ENCODE measurements around the gene BANK1. TPM values are rescaled to one million over a fixed set of nuclear protein-coding genes. Genes with fewer than 3 reads are reported as not detected.

Gene BANK1
- total RNA-seq, 4 donors from 2014 or later = 0.20 to 22.4 (median 9.4) TPM

DNA sequence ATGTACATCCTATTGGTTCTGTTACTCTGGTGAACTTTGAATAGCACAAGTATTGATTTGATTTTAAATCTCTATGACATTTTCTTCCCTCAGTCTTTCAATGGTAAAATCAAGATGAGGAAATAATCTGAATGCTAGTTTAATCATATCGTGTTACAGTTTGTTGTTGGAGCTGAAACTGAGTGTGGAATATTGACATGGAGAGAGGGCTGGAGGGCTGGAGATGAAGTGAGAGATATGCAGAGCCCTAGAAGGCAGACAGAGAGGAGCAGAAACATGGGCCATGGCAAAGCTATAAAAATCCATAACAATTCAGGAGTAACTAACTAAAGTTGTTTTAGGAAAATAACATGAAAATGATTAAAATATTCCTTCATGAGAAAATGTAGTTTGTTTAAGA is 141.1 kb downstream of the BANK1 start:
- Histone ChIP-seq H3K4me3 (no peak overlapping the region), H3K27me3 (no peaks in the 10 kb centered on the region), H3K36me3 (no peaks in the 10 kb centered on the region), H3K27ac (no peak overlapping the region), H3K9me3 (no peaks in the 10 kb centered on the region), H3K4me1 (no peaks in the 10 kb centered on the region)
- WGBS, 2 donors (ENCODE audit: low coverage in 1 of 2) = 94 to 100% methylated on average over 1 of the region's 1 CpG
- no peak for DNase-seq
- TF ChIP-seq, protein P1, sequence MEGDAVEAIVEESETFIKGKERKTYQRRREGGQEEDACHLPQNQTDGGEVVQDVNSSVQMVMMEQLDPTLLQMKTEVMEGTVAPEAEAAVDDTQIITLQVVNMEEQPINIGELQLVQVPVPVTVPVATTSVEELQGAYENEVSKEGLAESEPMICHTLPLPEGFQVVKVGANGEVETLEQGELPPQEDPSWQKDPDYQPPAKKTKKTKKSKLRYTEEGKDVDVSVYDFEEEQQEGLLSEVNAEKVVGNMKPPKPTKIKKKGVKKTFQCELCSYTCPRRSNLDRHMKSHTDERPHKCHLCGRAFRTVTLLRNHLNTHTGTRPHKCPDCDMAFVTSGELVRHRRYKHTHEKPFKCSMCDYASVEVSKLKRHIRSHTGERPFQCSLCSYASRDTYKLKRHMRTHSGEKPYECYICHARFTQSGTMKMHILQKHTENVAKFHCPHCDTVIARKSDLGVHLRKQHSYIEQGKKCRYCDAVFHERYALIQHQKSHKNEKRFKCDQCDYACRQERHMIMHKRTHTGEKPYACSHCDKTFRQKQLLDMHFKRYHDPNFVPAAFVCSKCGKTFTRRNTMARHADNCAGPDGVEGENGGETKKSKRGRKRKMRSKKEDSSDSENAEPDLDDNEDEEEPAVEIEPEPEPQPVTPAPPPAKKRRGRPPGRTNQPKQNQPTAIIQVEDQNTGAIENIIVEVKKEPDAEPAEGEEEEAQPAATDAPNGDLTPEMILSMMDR (IDR thresholded peaks at IDR 0.05) = no peak
- no peak for TF ChIP-seq EP300 (IDR thresholded peaks at IDR 0.05; ENCODE audit: low read depth)
- TF ChIP-seq POLR2AphosphoS5 (IDR thresholded peaks at IDR 0.05) = no peak
- TF ChIP-seq POLR2A (IDR thresholded peaks at IDR 0.05) = no peak
- intact Hi-C loops (cut with DNase I; ENCODE audit: low total_unique reads) (no loop called here), in situ Hi-C loops (cut with MboI; ENCODE audit: low pct_ligation_motif_present in 1 of 4, low pct_unique_long_range_greater_than_20kb in 1 of 4, low sequenced_read_pairs in 3 of 4) (no loop called here)

DNA sequence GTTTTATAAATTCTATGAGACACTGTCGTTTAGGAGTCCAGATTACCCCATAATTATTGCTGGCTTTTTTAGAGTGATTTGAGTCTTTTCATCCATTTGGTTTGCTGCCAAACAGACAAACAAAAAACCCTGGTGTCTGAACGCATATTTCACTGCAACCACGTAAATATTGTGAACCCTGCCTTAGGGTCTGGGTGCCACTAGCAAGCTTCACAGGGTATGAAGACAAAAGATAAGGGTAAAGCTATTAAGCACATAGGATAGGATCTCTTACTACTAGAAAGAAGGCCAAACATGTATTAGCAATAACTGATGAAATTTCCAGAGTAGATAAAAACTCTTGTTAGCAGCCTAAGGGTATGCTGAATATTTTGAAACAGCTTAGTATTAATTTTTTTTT is 143.3 kb downstream of the BANK1 start:
- Histone ChIP-seq H3K27me3 (no peaks in the 10 kb centered on the region), H3K9me3 (no peaks in the 10 kb centered on the region), H3K36me3 (no peaks in the 10 kb centered on the region), H3K4me1 (no peaks in the 10 kb centered on the region), H3K4me3 (no peak overlapping the region), H3K27ac (no peak overlapping the region)
- TF ChIP-seq POLR2A (IDR thresholded peaks at IDR 0.05) = no peak
- no peak for TF ChIP-seq POLR2AphosphoS5 (IDR thresholded peaks at IDR 0.05)
- TF ChIP-seq, protein P1 (IDR thresholded peaks at IDR 0.05) = no peak
- no peak for TF ChIP-seq EP300 (IDR thresholded peaks at IDR 0.05; ENCODE audit: low read depth)
- in situ Hi-C loops (cut with MboI; ENCODE audit: low pct_ligation_motif_present in 1 of 4, low pct_unique_long_range_greater_than_20kb in 1 of 4, low sequenced_read_pairs in 3 of 4) (no loop called here), intact Hi-C loops (cut with DNase I; ENCODE audit: low total_unique reads) (no loop called here)
- DNase-seq = no peak
- 65 to 66% methylated on average over 3 of the region's 3 CpGs for WGBS, 2 donors (ENCODE audit: low coverage in 1 of 2)

DNA sequence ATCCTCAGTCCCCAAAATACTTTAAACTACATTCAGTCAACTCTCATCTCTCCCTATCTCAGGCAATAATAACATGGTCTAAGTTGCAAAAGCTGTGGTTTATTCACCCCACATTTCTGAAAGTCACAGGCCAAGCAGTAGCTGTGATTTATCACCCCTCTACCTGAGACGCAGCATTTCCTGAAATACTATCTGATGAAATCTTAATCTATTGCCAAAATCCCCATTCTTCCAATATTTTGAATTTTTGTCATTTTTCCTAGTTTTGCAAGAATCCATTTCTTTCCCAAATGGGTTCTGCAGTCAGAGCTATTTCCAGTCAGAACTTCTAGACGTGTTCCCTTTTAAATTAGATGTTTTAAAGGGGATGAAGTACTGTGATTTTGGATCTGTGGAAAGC is 148.3 kb downstream of the BANK1 start:
- in situ Hi-C loops (cut with MboI; ENCODE audit: low pct_ligation_motif_present in 1 of 4, low pct_unique_long_range_greater_than_20kb in 1 of 4, low sequenced_read_pairs in 3 of 4) (no loop called here), intact Hi-C loops (cut with DNase I; ENCODE audit: low total_unique reads) (no loop called here)
- no peak for TF ChIP-seq POLR2AphosphoS5 (IDR thresholded peaks at IDR 0.05)
- no peak for TF ChIP-seq EP300 (IDR thresholded peaks at IDR 0.05; ENCODE audit: low read depth)
- TF ChIP-seq, protein P1 (IDR thresholded peaks at IDR 0.05) = no peak
- Histone ChIP-seq H3K27me3 (no peaks in the 10 kb centered on the region), H3K4me3 (no peak overlapping the region), H3K9me3 (no peaks in the 10 kb centered on the region), H3K36me3 (no peaks in the 10 kb centered on the region), H3K27ac (no peak overlapping the region), H3K4me1 (no peaks in the 10 kb centered on the region)
- no peak for DNase-seq
- 80 to 89% methylated on average over 2 of the region's 2 CpGs for WGBS, 2 donors (ENCODE audit: low coverage in 1 of 2)

DNA sequence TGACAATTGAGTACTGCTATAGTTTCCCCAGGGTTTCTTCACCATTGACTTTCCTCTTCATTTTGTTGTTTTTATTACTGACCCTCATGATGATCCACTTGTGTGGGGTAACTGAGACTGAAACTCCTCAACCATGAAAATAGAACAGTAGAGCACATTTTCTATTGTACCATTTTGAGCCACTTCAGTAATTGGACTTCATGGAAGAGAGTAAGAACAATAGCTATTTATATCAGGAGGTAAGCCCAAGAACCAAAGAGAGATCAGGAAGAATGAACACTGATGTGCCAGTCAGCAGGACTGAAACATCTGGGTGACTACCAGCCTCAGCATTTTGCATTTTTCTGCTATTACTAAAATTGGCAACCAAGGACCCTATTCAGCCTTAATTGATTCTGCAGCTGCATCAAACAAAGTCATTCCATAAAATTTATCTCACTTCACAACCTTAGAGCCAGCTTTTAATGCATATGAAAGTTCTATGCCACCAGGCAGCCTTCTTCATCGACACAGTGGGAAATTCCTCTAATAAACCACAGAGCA is 151.4 kb downstream of the BANK1 start:
- H3K9me3 ChIP-seq = no peaks in the 10 kb centered on the region
- H3K36me3 ChIP-seq = no peaks in the 10 kb centered on the region
- TF ChIP-seq POLR2A (IDR thresholded peaks at IDR 0.05) = no peak
- intact Hi-C loops (cut with DNase I; ENCODE audit: low total_unique reads) (no loop called here), in situ Hi-C loops (cut with MboI; ENCODE audit: low pct_ligation_motif_present in 1 of 4, low pct_unique_long_range_greater_than_20kb in 1 of 4, low sequenced_read_pairs in 3 of 4) (no loop called here)
- DNase-seq = no peak
- no peak overlapping the region for H3K27ac ChIP-seq
- no peak overlapping the region for H3K4me3 ChIP-seq
- H3K27me3 ChIP-seq = no peaks in the 10 kb centered on the region
- H3K4me1 ChIP-seq = no peaks in the 10 kb centered on the region
- 72 to 86% methylated on average over 1 of the region's 1 CpG for WGBS, 2 donors (ENCODE audit: low coverage in 1 of 2)

DNA sequence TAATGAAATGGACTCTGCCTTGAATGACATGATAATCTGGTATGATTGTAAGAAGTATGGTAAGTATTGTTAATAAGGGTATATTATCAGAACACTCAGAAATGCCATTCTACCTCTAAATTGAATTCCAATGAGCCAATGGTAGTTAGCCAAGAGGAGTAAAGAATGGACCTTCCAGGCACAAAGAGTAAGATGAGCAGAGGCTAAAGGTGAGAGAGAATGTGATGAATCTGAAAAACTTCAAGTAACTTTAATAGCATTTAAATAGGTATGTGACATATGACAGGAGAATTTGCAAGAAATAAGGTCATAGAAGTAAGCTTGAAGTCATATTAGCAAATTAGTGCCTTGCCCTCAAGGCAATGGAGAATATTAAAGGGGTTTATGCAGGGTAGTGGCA is 152.4 kb downstream of the BANK1 start:
- intact Hi-C loops (cut with DNase I; ENCODE audit: low total_unique reads) = no loop called here
- Histone ChIP-seq H3K4me1 (no peaks in the 10 kb centered on the region), H3K4me3 (no peak overlapping the region)

More for the DNA sequence above, 152.4 kb downstream of the BANK1 start:
- DNase-seq = no peak
- no peaks in the 10 kb centered on the region for H3K9me3 ChIP-seq
- no peaks in the 10 kb centered on the region for H3K36me3 ChIP-seq
- TF ChIP-seq POLR2AphosphoS5 (IDR thresholded peaks at IDR 0.05) = no peak
- TF ChIP-seq, protein P1 (IDR thresholded peaks at IDR 0.05) = no peak
- TF ChIP-seq POLR2A (IDR thresholded peaks at IDR 0.05) = no peak
- no peak for TF ChIP-seq EP300 (IDR thresholded peaks at IDR 0.05; ENCODE audit: low read depth)
- H3K27me3 ChIP-seq = no peaks in the 10 kb centered on the region
- H3K27ac ChIP-seq = no peak overlapping the region
- in situ Hi-C loops (cut with MboI; ENCODE audit: low pct_ligation_motif_present in 1 of 4, low pct_unique_long_range_greater_than_20kb in 1 of 4, low sequenced_read_pairs in 3 of 4) = no loop called here

Data from transverse colon (tissue), 4 donors.